Neural crest cell (in vitro differentiated cells): ENCODE results near the gene L3MBTL4. TPM values are rescaled to one million over a fixed set of nuclear protein-coding genes. Genes with fewer than 3 reads are reported as not detected.

Experiments
- DNase-seq: peaks from one replicate; pipeline ENCODE4 v3.0.0; 2021; ENCODE audit warnings: low read depth, mixed read lengths, low spot score
- H3K27ac Mint-ChIP-seq: one replicate; pipeline ENCODE4 v1.8.0; 2021; ENCODE audit warnings: mild to moderate bottlenecking, mixed read lengths; ENCODE audit not compliant: unreplicated experiment
- H3K27me3 Mint-ChIP-seq: 2 replicates; pipeline ENCODE4 v1.8.0; 2021; ENCODE audit warnings: low read depth, mild to moderate bottlenecking, mixed read lengths
- H3K36me3 Mint-ChIP-seq: 2 replicates; pipeline ENCODE4 v1.8.0; 2021; ENCODE audit warnings: low read depth, mild to moderate bottlenecking, mixed read lengths
- H3K4me1 Mint-ChIP-seq: 2 replicates; pipeline ENCODE4 v1.8.0; 2021; ENCODE audit warnings: mixed read lengths
- H3K4me3 Mint-ChIP-seq: one replicate; pipeline ENCODE4 v1.8.0; 2021; ENCODE audit warnings: mild to moderate bottlenecking, mixed read lengths
- H3K9me3 Mint-ChIP-seq: 2 replicates; pipeline ENCODE4 v1.8.0; 2021; ENCODE audit warnings: mixed read lengths
- CTCF ChIP-seq: fragments of 200-600 bp; sonication (generic); conservative IDR thresholded peaks from 2 replicates; pipeline ENCODE4 v1.5.0; 2021; ENCODE audit warnings: antibody characterized with exemption, mild to moderate bottlenecking
- microRNA-seq: library from miRNA; unstranded; fragments of <30 nt; microRNA quantifications from one replicate; pipeline ENCODE4, GENCODE V29; 2020
- total RNA-seq: library from RNA; stranded (reverse); gene quantifications from 2 replicates; pipeline ENCODE4 v1.2.1, GENCODE V29; 2021

Gene L3MBTL4
- total RNA-seq, 1 donor from 2014 or later = 0.65 TPM

GRCh38 chr18:5914951-5915350 lies 499.8 kb downstream of the L3MBTL4 start:
- Mint-ChIP-seq H3K4me1 (peaks cover 10% of the 10 kb centered on the region), H3K4me3 (no peak overlapping the region), H3K36me3 (peaks cover 40% of the 10 kb centered on the region), H3K9me3 (no peaks in the 10 kb centered on the region), H3K27ac (no peak overlapping the region), H3K27me3 (no peaks in the 10 kb centered on the region)
- TF ChIP-seq CTCF = no peak
- no peak for DNase-seq

GRCh38 chr18:5914016-5914415 lies 500.7 kb downstream of the L3MBTL4 start:
- no peak overlapping the region for H3K27ac Mint-ChIP-seq
- peaks cover 12% of the 10 kb centered on the region for H3K4me1 Mint-ChIP-seq
- no peak for DNase-seq
- no peak overlapping the region for H3K4me3 Mint-ChIP-seq
- no peaks in the 10 kb centered on the region for H3K27me3 Mint-ChIP-seq
- peaks cover 39% of the 10 kb centered on the region for H3K36me3 Mint-ChIP-seq
- H3K9me3 Mint-ChIP-seq = no peaks in the 10 kb centered on the region
- no peak for TF ChIP-seq CTCF

- no peak for TF ChIP-seq CTCF
- DNase-seq = no peak
- Mint-ChIP-seq H3K36me3 (peaks cover 34% of the 10 kb centered on the region), H3K4me3 (no peak overlapping the region), H3K27ac (no peak overlapping the region), H3K4me1 (peaks cover 12% of the 10 kb centered on the region), H3K27me3 (no peaks in the 10 kb centered on the region), H3K9me3 (no peaks in the 10 kb centered on the region)
These were observed 502.1 kb downstream of the L3MBTL4 start for GRCh38 chr18:5912566-5912965.

- Mint-ChIP-seq H3K27ac (no peak overlapping the region), H3K9me3 (no peaks in the 10 kb centered on the region), H3K36me3 (peaks cover 31% of the 10 kb centered on the region), H3K4me3 (no peak overlapping the region), H3K27me3 (no peaks in the 10 kb centered on the region), H3K4me1 (peaks cover 12% of the 10 kb centered on the region)
- no peak for DNase-seq
- no peak for TF ChIP-seq CTCF
These were observed 505.6 kb downstream of the L3MBTL4 start for GRCh38 chr18:5909125-5909524.

Small RNAs within 50 kb of the gene (microRNA-seq; reads per million reads assigned to microRNA genes)
- not detected for gene MIR4317
